Fibroblast of skin of left quadriceps (primary cell): Measurements from ENCODE around the gene RNF43.

Experiments used
- DNase-seq, 2 experiments: peaks; one replicate each; pipeline ENCODE4 v3.0.0-alpha.2; 2013; ENCODE audit warnings: low read depth in 2 of 2

RNF43 gene

DNA sequence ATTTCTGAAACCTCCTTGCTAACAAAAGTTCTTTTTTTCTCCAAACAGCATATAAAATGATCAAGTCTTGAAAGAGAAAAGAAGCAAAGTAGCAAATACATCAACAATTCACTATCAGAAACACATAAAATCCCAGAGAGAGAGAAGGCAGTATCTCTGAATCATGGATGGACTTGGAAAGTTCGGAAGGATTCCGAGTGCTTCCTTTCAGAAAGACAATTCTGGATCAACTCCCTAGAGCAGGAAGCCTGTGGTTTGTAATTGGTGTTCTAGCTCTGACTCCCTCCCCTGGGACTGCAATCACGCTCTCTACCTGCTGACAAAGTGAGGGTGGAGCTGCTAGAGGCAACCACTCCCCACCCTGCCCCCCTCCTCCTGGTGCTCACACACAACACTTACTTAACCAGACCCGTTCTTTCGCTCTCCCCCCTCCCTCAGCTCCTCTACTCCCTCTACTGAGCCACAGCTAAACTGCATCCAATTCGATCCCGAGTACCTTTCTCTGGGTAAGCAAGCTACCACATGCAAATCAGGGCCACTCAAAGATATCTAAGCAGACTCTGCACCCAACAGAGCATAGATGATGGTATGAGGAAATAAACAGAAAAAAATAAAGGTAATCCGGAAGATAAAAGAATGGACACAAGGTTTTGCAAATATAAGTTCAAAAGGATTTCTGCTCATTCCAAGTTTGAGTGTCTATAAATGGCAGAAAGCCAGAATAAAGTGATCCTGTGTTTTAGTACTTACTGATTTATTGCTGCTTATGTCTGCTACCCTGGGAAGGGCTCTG lies at the start of gene RNF43:
Gene RNF43 (minus strand): TSS at position 235 of the 793 bp plus-strand sequence. CDS start 1,957 bp downstream, outside the sequence.
- DNase-seq: peak; percentile 48 to 49

DNA sequence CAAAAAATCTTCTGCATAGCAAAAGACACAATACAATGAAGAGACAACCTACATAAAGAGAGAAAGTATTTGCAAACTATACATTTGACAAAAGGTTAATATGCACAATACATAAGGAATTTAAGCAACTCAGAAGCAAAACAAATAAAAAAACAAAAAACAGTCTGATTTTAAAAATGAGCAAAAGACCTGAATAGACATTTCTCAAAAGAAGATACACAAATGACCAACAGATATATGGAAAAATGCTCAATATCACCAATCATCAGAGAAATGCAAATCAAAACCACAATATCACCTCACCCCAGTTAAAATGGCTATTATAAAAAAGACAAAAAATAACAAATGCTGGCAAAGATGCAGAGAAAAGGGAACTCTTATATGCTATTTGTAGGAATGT lies 38.2 kb upstream of the RNF43 start:
- DNase-seq: no peak

DNA sequence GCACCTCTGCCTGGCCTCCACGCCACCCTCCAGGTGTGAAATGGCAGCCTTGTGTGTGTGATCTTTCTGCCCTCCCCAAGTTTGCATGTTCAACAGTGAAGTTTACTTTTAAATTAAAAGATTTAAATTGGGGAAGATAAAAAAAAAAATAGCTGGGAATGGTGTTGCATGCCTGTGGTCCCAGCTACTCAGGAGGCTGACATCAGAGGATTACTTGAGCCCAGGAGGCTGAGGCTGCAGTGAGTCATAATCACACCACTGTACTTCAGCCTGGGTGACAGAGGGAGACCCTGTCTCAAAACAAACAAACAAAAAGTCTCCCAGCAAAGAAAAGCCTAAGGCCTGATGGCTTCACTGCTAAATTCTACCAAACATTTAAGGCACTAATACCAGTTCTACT lies 35.4 kb upstream of the RNF43 start:
- DNase-seq: no peak

DNA sequence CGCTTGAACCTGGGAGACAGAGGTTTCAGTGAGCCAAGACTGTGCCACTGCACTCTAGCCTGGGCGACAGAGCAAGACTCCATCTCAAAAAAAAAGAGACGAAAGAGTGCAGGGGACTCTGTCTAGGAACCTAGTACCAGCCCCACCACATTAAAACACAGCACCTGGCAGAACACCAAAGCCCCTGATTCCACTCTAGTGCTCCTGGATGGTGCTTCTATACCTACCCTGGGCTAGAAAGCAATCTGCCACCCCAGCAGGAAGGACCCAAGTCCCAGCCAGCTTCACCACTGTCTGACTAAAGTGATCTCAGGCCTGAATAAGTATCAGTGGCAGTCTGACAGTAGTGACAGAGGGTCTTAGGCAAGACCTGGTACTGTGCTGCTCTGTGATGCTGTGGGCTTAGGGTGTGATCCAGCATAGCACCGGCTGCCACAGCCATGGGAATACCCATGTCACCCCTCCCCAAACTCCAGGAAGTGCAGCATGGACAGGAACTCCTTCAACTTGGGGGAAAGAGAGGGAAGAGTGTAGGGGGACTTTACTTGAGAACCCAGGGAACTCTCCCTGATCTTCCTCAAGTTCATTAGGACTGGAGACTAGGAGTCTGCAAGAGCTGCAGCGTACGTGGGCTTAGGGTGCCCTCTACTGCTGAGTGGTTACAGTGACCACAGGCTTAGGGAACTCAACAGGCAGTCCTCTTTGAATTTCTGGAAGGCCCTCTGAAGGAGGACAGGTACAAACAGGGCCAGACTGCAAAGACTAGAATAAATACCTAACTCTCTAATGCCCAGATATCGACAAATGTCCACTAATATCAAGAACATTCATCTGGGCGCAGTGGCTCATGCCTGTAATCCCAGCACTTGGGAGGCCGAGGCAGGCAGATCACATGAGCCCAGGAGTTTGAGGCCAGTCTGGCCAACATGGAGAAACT lies 30.0 kb upstream of the RNF43 start:
- DNase-seq: peak; percentile 61 to 62

DNA sequence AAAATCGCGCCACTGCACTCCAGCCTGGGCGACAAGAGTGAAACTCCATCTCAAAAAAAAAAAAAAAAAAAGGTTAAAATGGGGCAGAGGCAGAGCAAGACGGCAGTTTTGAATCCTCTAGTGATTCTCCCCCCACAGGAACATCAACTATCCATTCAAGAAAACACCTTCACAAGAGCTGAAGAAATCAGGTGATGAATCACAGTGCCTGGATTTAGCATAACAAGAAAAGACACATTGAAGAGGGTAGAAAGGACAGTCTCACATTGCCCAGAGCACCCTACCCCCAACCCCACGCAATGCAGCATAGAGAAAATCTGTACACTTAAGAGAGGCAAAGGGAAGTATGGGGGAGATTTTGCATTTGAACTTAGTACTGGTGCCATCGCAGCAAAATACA lies 28.8 kb upstream of the RNF43 start:
- no peak for DNase-seq

DNA sequence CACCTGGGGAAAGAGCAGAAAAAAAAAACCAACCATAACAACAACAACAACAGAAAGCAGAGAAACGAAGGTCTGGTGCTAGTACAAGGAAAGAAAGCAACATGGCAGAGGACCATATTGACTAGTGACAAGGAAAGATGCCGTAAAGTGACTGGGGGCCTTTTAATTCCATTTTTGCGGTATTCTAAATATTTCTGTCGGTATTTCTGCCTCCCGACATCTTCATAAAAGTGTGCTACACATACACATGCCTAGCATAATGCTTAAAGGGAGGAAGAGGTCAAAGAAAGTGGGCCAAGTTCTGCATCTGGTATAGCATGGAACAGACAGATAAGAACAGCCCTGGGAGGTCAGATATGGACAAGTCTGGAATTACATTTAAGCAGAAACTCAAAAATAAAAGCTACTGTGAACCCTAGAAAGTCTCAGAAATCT lies 19.5 kb upstream of the RNF43 start:
- DNase-seq: no peak

DNA sequence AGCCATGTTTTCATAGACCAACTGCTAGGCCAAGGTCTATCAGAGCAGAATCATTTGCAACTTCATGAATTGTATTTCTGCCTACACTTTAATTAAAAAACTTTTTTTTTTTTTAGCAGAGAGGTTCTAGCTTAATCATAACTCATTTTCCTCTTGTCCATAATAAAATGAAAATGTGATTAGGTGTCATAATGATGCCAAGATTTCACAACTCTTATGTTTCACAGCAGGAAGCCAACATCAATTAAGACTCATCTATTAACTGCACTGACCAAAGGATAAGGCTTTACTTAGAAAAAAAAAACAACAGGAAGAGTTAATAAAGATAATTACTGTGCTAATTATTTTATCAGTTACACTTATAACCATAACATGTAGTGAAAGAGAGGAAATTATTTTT lies 18.9 kb upstream of the RNF43 start:
- DNase-seq: no peak

DNA sequence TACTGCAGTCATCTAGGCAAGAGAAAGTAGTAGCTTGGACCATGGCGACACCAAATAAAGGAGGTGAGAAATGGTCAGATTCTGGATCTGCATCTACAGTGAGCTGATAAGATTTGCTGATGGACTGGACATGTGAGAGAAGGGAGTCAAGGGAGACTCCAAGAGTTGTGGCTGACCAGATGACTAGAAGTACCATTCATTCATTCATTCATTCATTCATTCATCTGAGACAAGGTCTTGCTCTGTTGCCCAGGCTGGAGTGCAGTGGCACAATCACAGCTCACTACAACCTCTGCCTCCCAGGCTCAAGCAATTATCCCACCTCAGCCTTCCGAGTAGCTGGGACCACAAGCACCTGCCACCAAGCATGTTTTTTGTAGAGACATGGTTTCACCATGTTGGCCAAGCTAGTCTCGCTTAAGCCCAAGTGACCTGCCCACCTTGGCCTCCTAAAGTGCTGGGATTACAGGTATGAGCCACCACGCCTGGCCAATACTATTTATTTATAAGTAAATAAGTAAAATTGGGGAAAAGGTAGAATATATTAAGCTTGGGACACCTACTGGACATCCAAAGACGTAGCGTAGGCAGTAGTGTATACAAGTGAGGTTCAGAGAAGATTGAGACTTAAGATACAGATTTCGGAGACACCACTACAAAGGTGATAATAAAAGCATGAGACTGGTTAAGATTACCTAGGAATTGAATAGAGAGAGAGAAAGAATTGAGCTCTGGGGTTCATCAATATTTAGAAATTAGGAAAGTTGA lies 15.7 kb upstream of the RNF43 start:
- no peak for DNase-seq

DNA sequence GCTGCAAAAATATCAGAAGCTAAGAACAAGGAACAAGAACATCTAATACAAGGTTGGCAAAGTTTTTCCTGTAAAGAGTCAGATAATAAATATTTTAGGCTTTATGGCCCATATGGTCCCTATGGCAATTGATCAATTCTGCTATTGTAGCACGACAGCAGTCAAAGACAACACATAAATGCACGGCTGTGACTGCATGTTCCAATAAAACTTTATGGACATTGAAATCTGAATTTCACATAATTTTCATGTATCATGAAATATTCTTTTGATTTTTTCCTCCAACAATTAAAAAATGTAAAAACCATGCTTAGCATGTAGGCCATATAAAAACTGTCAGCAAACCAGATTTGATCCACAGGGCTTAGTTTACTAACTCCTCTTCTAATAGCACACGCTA lies 10.5 kb upstream of the RNF43 start:
- no peak for DNase-seq

DNA sequence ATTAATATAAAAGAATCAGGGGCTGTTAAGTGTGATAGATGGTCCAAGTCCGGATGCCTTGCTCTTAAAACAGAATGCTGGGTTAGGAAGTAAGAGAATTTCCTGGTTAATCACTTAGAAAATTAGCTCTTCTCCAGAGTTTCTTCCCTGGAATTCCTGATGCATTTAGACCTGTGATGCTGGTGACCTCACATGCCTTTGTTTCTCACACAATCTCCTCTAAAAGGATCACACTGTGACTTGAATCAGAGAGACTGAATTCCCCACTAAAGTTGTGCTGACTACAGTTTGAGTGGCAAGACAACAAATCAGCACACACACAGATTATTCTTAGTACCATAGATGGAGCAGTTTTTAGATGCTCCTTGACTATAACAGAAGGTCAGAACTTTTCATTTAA lies 4.4 kb upstream of the RNF43 start:
- no peak for DNase-seq

DNA sequence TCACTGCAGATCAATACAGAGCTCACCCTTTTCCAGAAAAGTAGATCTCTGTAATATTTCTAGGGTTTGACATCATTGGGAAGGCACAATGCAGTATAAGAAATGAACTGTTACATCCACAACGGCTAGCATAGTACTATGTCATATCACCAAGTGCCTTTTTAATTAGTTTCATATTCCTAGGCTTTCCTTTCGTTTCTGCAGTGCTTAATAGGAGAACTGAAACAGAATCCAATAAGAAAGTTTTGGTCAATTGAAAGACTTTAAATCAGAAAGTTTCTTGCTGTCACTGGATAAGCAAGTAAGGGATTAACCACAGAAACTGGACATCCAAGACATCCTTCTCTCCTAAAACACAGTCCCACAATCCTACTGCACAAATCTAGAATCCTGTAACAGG lies 3.5 kb upstream of the RNF43 start:
- no peak for DNase-seq

DNA sequence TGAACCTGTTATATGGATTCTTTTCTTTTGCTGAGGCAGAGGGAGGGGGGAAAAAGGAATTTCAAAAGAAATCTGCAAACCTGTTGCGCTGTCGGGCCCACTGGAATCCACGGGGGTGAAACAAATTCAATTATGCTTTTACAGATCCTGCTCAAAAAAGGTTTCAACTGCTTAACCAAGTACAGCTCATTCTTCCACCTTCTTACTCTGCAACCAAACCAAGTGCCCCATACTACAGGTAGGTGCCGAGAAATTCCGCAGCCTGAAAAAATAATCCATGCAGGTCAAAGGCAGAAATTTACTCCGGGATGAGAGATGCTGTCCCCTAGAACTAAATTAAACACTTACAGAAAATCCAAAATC lies 416 bp downstream of the RNF43 start:
- DNase-seq: no peak

DNA sequence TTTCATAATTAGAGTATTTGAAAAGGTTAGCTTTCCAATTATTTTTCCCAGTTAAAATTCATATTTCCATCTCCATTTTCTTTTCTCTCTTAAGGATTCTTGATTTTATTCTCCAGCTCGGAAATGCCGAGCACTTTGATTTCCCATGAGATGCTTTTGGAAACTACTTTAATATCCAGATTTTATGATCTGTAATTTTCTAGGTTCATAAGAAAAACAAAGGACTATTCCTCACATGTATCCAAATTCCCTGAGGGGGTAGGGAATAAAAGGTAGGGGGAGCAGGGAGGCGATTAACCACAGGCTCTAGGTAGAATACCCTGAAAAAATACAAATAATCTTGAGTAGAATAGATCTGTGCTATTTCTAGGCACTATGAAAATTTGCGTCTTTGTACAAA lies 938 bp downstream of the RNF43 start:
- no peak for DNase-seq

DNA sequence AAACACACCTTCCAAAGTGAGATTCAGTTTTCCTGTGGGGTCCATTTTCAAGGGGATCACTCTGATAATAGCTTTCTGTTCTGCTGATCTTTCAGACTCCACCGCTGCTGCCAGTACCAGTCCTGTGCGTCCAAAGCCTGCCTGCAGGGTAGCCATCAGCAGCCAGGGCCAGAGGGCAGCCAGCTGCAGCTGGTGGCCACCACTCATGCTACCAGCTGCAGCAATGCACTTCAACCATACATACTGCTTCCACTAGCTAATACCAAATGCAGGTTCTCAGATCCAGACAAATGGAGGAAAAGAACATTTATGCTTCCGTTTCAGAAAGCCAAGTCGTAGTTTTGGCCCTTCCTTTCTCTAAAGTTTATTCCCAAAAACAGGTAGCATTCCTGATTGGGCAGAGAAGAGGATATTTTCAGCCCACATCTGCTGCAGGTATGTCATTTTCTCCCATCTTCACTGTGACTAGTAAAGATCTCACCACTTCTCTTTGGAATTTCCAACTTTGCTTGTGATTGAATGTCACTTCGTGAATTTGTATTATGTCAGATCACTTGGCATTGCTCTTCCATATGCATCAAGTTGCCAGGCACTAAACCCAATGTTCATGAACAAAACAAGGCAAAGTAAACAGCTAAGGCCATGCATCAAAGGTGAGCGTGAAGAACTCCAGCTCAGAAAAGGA lies 1.8 kb downstream of the RNF43 start:
- DNase-seq: no peak

DNA sequence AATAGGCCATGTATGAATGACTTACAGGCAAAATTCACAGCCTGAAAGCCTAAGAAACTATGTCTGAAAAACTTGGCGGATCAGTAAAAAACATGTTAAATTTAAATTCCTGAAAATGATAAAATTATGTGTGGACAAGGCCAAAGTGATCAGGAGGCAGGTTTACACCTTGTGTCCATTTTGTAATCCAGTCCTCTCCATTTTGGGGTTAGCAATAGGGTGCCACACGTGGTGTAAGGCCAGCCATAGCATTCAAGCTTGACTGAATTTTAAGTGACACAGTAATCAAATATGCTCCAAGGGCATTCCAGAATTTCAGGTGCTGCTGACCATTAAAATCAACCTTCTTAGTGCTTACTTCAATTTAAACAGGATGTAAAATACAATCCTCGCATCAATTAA lies 2.7 kb downstream of the RNF43 start:
- no peak for DNase-seq

DNA sequence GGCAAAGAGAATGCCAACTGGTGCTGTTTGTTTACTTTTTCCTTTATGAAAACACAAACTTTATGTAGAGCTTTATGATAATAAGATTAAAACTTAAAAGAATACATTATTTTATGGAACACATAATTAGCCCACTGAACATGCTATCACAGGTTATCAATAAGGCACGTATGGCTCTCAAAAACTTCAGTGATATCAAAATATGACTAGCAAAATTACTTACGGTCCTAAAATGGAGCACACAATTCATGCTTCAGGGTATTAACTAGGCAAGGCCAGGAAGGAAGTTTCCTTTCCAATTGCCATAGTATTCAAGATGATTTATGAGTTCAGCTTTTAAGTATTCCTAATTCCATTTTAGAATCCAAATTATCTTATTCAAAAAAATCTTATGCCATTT lies 3.6 kb downstream of the RNF43 start:
- DNase-seq: no peak

DNA sequence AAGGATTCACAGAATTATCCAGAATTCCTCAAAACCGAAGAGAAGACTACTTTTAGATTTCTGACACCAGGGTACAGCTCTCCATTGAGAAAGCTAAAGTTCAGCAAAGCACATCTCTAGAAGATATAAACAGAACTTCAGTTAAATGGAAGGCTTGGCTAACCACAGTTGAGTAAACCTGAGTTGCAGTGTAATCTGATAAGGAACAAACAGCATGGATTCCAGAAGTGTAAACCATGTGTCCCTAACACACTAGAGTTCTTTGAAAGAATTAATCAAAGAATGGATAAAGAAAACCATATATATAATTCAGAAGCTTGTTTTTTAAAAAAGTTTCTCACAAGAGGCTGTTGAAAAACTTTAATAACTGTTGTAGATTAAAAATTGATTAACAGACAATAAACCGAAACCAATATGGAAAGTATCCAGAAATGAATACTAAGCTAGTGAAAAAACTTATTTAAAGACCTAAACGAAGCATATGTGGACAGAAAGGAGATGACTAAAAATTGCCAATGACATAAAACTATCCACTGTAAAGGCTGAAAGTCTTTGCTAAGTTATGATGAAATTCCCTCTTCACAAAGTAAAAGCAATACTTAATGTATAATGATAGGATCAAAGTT lies 4.3 kb downstream of the RNF43 start:
- no peak for DNase-seq

DNA sequence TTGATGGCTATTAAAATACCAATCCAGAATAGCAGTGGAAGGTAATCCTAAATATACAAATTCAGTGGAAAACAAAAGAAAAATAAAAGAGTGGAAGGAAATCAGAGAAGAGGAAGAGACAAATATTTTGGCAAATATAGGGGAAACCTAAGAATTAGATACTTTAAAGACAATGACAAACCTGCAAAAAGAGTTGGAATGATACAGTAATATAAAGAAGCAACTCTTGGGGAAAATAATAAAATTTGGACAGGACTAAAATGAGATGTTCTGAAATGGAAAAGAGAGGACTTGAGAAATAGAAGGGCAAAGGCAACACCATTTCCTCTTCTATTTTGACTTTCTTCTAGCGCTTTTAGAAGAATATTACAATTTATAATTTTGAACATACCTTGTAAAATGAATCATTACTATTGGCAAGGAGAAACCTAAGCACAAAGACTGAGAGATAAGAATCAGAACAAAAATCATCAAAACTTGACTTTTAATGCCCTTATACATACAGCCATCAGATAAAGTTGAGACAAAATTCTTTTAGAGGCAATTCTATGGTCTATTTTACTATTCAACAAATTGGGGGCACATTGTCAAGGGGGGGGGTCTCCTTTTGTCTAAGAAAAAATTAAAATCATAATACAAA lies 5.2 kb downstream of the RNF43 start:
- no peak for DNase-seq

DNA sequence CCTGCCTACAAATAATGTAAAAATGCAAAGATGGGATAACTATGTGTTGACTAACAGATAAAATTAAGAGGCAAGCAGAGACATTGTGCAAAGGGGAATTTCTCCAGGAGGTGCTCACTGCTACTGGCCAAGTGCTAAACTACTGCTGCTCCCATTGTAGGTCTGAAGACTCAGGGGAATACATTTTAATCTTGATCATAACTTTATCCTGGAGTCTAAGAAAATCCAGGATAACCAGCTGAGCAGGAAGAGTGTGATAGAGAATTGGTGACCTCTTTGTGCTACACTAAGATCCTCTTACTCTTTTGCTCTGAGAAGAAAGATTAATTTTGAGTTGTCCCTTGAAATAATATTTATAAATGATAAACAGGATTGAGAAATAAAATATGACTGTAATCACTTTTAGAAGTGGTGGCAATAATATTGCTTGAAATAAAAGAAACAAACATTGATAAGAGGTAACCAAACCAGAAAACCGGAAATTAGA lies 5.9 kb downstream of the RNF43 start:
- no peak for DNase-seq

DNA sequence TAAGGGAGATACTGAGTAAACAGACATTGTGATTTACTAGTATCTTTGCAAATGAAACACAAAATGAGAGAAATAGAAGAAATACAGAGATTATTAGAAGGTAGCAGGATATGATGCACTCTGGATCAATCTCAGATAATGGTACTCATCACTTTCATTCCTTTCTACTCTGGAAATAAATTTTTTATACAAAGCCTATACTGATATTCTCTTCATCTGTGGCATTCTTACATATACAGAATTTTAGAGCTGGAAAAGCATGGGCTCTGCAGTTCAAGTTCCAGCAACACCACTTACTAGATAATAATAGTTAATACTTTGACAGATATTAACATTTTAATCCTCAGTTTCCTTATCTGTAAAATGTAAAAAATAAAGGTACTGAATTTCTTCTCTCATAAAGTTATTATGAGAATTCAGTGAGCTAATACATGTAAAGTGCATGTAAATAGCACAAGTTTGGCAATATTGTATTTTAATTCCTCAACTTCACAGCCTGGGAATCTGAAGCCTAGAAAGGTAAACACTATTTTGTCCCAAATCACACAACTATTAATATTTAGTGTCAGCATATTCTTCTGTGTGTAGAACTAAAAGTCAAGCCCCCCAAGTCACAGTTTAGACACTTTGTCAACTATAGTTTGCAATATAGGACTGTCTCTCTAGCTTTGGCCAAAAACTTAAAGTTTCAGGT lies 6.5 kb downstream of the RNF43 start:
- no peak for DNase-seq
